ENCODE results near the gene C2orf76.

Gene C2orf76

GRCh38 chr2:119266091-119266589 lies 100.5 kb downstream of the C2orf76 start:
- no peak overlapping the region for H3K4me3 ChIP-seq (ENCODE audit: low read length)
- no peak for DNase-seq (ENCODE audit: low read depth)

DNA sequence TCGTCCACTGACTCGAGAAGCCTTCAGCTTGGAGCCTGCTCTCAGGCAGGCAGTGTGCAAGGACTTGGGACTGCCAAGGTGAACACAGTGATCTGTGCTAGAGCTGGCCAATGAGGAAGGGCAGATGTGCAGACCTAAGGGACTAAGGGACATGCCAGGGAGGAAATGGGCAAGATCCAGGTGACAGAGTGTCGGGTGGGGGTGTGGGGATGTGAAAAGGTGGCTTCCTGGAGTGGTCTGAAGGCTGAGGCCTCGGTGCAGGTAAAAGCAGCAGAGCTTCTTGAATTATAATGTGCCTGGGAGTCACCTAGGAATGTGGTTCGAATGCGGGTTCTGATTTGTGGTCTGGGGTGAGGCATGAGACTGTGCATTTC lies 101.0 kb downstream of the C2orf76 start:
- H3K4me3 ChIP-seq (ENCODE audit: low read length): no peak overlapping the region
- no peak for DNase-seq (ENCODE audit: low read depth)
- TF ChIP-seq CTCF (conservative IDR thresholded peaks at IDR 0.05; ENCODE audit: low read length): no peak

More at GRCh38 chr2:119266091-119266589, 100.5 kb downstream of the C2orf76 start:
- no peak for TF ChIP-seq CTCF (conservative IDR thresholded peaks at IDR 0.05; ENCODE audit: low read length)

- peak; percentile 36 for DNase-seq (ENCODE audit: low read depth)
- no peak overlapping the region for H3K4me3 ChIP-seq (ENCODE audit: low read length)
- TF ChIP-seq CTCF (conservative IDR thresholded peaks at IDR 0.05; ENCODE audit: low read length): peak; percentile 84
Observed at GRCh38 chr2:119264781-119265692, 101.6 kb downstream of the C2orf76 start.

DNA sequence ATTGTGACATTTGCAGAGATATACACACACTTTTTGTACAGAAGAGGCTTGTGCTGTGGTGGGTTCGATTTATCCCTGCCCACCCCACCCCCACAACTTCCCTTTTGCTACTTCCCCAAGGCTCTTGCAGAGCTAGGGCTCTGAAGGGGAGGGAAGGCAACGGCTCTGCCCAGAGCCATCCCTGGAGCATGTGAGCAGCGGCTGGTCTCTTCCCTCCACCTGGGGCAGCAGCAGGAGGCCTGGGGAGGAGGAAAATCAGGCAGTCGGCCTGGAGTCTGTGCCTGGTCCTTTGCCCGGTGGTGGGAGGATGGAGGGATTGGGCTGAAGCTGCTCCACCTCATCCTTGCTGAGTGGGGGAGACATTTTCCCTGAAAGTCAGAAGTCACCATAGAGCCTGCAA lies 103.0 kb downstream of the C2orf76 start:
- TF ChIP-seq CTCF (conservative IDR thresholded peaks at IDR 0.05; ENCODE audit: low read length): no peak

DNA sequence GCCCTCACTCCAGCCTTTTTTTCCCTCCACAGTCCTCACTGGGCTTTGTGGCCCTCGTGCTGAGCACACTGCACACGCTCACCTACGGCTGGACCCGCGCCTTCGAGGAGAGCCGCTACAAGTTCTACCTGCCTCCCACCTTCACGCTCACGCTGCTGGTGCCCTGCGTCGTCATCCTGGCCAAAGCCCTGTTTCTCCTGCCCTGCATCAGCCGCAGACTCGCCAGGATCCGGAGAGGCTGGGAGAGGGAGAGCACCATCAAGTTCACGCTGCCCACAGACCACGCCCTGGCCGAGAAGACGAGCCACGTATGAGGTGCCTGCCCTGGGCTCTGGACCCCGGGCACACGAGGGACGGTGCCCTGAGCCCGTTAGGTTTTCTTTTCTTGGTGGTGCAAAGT lies 103.6 kb downstream of the C2orf76 start:
- no peak for DNase-seq (ENCODE audit: low read depth)
- H3K4me3 ChIP-seq (ENCODE audit: low read length): no peak overlapping the region
- no peak for TF ChIP-seq CTCF (conservative IDR thresholded peaks at IDR 0.05; ENCODE audit: low read length)

More for the DNA sequence above, 103.0 kb downstream of the C2orf76 start:
- no peak for DNase-seq (ENCODE audit: low read depth)
- H3K4me3 ChIP-seq (ENCODE audit: low read length): no peak overlapping the region

DNA sequence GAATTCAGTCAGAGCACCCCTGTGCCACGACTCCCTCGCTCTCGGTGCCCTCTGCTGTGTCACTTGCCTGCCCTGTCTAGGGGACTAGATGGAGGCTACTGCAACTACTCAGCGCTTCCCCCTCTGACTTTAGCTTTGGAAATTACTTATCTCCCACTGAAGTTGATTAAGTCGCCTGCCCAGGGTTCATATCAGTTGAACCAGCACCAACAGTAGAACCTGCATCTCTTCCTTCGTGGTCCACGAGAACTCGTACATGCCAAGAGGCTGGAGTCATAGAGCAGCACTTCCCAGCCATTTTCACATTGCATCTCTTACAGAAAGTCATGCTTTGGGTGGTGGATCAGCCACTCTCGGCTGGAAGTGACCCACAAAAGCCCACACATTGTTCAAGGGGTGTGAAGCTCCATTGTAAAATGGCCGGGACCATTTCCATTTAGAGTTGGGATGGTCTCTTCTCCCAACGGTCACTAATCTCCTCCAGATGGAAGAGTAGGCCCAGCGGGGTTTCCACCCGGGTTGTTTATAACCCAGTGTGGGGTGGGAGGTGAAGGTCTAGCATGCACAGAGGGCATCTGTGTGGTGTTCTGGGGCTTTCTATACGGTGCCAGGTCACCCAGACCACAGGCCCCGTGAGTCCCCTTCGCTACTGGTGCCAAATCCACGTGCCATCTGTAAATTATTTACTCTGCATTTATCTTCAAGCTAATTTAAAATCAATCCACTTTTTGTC lies 105.0 kb downstream of the C2orf76 start:
- no peak overlapping the region for H3K4me3 ChIP-seq (ENCODE audit: low read length)
- DNase-seq (ENCODE audit: low read depth): no peak
- TF ChIP-seq CTCF (conservative IDR thresholded peaks at IDR 0.05; ENCODE audit: low read length): no peak

Data from AG10803 (cell line).